GM18873 (cell line): ENCODE results near the gene BCL2A1.
A peak's percentile ranks its signal among the peaks of the same experiment; 100 is the strongest.
"Not testable (repeated sequence)": the region's sequence is repeated elsewhere in the genome, so short reads cannot be mapped to it uniquely, and the experiment has no call there.

Experiments used
- ATAC-seq: cut with Tn5 transposase; IDR thresholded peaks from one replicate; pipeline ENCODE4 v1.9.1; 2021; ENCODE audit warnings: mild to moderate bottlenecking, moderate library complexity, moderate number of reproducible peaks; ENCODE audit not compliant: unreplicated experiment, low FRiP score

Gene BCL2A1

DNA sequence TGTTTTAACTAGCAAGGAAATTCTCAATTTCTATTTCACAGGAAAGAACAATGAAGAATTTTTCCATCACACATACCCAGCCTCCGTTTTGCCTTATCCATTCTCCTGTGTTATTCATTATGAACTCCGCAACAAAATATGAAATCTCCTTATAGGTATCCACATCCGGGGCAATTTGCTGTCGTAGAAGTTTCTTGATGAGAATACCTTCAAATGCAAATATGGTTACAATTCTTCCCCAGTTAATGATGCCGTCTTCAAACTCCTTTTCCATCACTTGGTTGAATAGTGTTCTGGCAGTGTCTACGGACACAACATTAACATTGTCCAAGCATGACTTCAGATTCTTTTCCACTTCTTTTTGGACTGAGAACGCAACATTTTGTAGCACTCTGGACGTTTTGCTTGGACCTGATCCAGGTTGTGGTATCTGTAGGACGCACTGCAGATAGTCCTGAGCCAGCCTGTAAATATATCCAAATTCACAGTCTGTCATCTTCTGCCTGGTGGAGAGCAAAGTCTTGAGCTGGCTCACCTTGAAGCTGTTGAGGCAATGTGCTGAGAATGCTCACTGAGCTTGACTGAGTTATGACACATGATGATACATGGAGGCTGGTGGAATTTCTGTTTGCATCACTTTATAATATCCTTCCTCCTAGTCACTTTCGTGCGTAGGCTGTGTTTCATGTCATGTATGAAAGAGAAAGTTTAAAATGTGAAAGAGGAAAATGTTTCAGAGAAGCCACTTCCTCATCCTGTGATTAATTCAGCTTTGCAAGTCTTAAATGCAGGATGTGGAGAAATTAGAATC is at the start of gene BCL2A1:
TSS of gene BCL2A1 (minus strand) at position 573 of the 811 bp plus-strand sequence. CDS start at position 496, 77 bp downstream.
- peak; percentile 33 for ATAC-seq

DNA sequence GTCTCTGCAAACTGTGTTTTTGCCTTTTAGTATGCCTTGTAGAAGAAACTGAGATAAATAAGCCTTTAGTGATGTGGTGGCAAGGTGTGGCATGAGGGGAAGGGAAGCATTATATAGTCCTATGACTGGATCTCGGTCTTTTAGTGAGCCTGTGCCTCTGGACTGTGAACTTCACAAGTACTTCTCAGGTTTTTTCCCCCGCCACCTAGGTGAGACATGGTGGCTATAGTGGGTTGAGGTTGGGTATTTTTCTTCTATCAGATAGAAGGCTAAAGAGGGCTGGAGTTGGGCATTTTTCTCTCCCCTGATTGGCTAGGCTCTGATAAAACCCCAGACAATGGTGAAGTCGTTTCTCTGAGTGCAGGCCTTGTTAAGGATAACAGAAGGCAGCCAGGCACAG is 49.7 kb upstream of the BCL2A1 start:
- no peak for ATAC-seq

DNA sequence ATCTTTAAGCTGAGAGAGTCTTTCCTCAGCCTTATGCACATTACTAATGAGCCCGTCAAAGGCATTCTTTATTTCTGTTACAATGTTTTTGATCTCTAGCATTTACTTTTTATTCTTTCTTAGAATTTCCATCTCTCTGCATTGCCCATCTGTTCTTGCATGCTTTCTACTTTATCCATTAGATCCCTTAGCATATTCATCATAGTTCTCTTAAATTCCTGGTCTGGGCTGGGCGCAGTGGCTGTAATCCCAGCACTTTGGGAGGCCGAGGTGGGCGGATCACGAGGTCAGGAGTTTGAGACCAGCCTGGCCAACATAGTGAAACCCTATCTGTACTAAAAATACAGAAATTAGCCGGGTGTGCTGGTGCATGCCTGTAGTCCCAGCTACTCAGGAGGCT is 49.2 kb upstream of the BCL2A1 start:
- not testable (repeated sequence) for ATAC-seq

DNA sequence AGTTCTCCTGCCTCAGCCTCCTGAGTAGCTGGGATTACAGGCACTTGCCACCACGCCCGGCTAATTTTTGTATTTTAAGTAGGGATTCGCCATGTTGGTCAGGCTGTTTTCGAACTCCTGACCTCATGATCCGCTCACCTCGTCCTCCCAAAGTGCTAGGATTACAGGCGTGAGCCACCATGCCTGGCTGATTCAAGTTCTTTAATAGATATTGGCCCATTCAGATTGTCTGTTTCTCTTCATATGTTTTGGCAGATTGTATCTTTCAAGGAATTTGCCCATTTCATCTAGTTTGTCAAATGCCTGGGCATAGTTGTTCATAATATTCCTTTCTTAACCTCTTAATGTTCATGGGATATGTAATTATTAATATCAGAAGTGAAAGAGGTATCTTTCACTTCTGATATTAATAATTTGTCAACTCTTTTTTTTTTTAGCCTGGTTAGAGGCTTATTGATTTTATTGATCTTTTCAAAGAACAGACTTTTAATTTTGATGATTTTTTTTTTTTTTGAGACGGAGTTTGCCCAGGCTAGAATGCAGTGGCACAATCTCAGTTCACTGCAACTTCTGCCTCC is 48.3 kb upstream of the BCL2A1 start:
- no peak for ATAC-seq

DNA sequence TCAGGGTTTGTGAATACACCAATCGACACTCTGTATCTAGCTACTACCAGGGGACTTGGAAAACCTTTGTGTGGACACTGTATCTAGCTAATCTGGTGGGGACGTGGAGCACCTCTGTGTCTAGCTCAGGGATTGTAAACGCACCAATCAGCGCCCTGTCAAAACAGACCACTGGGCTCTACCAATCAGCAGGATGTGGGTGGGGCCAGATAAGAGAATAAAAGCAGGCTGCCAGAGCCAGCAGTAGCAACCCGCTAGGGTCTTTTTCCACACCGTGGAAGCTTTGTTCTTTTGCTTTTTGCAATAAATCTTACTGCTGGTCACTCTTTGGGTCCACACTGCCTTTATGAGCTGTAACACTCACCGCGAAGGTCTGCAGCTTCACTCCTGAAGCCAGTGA is 46.1 kb upstream of the BCL2A1 start:
- ATAC-seq, result not testable (repeated sequence)

DNA sequence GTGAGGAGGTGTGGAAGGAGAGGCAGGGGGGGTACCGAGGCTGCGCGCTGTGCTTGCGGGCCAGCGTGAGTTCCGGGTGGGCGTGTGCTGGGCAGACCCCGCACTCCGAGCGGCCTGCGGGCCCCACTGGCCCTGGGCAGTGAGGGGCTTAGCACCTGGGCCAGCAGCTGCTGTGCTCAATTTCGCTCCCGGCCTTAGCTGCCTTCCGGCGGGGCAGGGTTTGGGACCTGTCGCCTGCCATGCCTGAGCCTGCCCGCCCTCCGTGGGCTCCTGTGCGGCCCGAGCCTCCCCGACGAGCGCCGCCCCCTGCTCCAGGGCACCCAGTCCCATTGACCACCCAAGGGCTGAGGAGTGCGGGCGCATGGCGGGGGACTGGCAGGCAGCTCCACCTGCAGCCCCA is 45.5 kb upstream of the BCL2A1 start:
- not testable (repeated sequence) for ATAC-seq

DNA sequence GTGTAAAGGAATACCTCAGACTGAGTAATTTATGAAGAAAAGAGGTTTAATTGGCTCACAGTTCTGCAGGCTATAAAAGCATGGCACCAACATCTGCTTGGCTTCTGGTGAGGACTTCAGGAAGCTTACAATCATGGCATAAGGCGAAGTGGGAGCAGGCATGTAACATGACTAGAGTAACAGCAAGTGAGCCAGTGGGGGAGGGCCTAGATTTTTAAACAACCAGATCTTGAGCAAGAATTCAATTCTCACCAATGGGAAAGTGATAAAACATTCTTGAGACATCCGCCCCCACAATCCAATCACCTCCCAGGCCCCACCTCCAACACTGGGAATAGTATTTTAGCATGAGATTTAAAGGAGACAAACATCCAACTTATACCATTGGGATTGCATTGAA is 44.2 kb upstream of the BCL2A1 start:
- no peak for ATAC-seq

DNA sequence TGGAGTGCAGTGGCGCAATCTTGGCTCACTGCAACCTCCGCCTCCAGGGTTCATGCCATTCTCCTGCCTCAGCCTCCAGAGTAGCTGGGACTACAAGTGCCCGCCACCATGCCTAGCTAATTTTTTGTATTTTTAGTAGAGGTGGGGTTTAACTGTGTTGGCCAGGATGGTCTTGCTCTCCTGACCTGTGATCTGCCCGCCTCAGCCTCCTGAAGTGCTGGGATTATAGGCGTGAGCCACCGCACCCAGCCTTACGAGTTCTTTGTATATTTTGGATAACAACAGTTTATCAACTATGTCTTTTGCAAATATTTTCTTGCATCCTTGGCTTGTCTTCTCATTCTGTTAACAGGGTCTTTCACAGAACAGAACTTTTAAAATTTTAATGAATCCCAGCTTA is 43.2 kb upstream of the BCL2A1 start:
- ATAC-seq, result not testable (repeated sequence)

DNA sequence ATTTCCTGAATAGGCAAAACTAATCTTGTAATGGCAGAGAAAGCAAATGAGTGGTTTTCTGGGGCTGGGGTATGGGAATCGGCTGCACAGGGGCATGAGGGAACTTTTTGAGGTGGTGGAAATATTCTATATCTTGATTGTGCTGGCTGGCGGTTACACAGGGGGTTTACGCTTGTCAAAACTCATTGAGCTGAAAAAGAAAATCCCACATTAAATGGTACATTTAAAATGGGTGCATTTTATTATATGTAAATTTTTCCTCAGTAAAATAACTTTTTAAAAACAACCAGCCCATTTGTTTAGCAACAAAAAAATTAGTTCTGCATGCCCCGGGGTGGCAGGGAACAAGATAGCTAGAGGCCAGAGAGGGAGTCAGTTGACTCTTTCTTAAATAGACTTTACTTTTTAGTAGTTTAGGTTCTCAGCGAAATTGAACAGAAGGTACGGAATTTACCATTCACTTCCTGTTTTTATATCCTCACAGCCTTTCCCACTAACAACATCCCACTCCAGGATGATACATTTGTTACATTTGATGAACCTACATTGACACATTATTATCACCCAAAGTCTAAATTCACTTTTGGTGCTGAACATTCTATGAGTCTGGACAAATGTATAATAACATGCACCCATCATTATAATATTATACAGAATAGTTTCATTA is 41.2 kb upstream of the BCL2A1 start:
- ATAC-seq, result no peak

DNA sequence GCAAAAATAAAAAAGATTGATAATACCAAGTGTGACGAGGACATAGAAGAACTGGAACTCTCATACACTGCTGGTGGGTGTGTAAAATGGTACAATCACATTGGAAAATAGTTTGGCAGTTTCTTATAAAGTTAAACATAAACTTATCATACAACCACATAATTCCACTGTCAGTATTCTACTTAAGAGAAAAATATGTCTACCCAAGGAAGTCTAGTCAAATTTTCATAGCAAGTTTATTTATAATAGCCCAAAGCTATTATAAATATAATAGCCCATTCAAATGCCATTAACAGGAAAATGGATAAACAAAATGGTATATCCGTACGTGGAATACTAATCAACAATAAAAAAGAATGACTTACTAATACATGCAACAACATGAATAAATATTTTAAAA is 40.6 kb upstream of the BCL2A1 start:
- no peak for ATAC-seq

DNA sequence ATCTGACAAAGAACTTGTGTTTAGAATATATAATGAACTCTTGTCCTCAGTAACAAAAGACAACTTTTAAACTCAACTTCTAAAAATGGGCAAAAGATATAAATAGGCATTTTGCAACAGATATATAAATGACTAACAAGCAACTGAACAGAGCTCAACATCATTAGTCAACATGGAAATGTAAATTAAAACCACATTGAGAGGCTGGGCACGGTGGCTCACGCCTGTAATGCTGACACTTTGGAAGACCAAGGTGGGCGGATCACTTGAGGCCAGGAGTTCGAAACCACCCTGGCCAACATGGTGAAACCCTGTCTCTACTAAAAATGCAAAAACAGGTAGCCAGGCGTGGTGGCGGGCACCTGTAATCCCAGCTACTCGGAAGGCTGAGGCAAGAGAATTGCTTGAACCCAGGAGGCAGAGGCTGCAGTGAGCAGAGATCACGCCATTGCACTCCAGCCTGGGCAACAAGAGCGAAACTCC is 40.1 kb upstream of the BCL2A1 start:
- peak; percentile 48 for ATAC-seq

DNA sequence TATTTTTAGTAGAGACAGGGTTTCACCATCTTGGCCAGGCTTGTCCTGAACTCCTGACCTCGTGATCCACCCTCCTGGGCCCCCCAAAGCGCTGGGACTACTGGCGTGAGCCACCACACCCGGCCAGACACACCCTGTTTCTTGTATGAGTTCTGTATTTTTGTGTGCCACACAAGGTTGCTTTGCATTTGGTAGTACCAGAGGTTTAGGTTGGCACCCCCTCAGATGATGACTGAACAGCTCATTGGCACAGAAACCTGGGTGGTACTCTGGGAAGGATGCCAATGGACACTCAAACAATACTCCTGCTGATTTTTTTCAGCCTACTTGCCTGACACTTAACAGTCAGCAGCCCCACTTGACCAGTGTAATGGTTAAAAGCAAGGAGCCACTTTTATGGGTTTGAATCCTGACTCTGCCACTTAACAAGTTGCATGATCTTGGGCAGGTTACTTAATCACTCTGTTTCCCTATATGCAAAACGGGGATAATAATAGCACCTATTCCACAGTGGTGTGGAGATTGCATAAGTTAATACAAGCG is 39.2 kb upstream of the BCL2A1 start:
- ATAC-seq, result no peak

DNA sequence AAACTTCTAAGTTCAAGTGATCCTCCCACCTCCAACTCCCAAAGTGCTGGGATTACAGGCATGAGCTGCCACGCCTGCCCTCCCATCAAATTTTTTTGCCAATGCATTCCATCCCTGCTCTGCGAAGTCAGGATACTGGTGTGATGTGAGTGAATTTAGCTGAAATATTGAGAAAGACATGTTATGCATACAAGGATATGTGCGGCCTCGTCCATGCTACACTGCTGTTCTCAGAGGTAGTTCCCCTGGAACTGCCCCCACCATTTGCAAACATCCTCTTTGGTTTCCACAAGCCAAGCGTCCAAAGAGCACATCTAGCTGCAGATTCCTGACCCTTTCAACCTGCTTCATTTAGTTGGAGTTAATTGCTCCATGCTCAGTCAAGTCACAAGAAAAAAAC is 36.5 kb upstream of the BCL2A1 start:
- ATAC-seq, result no peak

DNA sequence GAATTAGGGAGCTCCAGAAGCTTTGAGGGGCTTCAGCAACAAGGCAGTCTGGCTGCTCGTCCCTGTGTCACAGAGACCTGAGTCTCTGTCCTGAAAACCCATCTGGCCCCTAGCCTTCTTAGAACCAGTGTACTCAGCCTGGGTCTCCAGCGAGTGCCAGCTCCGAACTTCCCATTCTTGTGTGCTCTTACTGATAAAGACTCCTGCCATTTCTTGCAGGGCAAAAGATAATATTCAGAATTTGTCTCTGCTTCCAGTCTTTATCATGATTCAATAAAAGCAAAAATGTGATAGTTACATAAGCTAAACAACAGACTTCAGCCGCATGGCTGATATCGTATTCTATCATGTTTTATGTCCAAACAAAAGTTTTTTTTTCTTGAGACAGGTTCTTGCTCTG is 36.0 kb upstream of the BCL2A1 start:
- no peak for ATAC-seq

DNA sequence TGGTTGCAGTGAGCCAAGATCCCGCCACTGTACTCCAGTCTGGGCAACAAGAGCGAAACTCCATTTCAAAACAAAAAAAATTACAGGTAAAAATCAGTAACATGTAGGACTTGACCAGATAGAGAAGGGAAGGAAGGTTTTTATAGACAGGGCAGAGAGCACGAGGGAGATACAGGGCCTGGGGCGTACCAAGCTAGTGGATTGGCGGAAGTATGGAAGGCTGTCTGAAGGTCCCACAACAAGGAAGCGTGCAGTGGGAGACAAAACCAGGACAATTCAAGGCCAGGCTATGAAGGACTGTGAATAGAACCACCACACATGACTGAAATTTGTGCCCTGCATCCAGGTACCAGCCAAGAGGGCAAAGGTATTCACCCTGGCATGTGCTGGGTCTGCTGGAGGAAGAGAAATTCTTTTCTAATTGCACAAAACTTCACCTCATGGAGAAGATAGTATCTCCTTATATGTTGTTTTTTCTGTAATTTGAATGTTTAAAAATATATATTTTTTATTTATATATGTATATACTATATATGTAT is 33.0 kb upstream of the BCL2A1 start:
- ATAC-seq, result no peak

DNA sequence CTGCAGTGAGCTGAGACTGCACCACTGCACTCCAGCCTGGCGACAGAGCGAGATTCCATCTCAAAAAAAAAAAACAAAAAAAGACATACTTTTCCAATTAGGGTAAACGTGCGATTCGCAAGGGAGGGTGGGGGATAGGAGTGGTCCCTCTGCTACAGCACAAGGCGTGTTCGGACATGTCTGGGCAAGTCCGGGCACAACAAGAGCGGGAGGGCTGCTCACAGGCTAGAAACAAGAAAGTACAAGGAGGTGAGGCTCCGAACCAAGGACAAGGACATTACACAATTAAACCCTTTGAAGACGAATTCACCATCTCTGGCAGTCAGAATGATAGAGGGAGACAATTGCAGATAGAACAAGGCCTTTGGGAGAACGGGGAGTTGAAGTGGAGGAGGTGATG is 32.2 kb upstream of the BCL2A1 start:
- ATAC-seq, result no peak

DNA sequence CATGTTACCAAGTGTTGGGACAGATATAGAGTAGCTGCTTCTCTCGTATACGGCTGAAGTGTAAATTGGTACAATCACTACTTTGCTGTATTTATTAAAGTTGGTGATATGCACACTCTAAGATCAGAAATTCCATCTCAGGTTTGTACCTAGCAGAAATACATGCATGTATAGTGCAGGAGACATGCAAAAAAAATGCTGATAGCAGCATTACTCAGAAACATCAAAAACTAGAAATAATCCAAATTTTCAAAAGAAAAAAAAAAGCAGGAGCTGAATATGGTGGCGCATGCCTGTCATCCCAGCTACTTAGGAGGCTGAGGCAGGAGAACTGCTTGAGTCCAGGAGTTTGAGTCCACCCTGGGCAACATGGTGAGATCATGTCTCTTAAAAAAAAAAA is 31.3 kb upstream of the BCL2A1 start:
- no peak for ATAC-seq

DNA sequence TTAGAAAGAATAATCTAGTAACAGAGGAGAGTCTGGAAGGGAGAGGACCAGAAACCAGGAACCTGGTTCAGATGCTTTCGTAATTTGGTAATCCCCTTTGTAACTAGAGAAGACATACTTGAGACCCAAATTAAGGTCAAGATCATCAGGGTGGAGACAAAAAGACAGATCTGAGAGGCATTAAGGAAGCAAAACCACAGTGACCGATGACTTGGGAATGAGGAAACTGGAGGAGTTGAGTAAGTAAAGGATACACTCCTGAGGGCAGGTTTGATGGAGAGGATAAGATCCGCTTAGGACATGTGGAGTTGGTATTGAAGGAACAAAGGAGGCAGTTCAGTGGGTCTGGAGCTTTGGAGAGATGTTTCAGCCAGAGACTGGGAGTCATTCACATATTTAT is 23.6 kb upstream of the BCL2A1 start:
- ATAC-seq, result no peak

DNA sequence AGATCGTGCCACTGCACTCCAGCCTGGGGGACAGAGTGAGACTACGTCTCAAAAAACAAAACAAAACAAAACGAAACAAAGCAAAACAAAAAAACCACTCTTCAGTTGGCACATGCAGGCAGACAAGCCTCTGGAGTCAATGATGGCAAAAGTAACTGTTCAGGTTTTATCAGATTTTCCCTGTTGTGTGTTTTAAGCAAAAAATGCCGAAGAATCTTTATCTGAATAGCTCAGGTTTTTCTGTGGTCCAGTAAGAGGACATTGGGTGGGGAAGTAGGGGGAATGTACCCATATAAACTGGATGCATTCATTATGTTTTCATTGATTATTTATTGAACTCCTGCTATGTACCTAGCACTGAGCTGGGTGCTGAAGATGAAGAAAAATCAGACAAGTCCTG is 20.8 kb upstream of the BCL2A1 start:
- no peak for ATAC-seq

DNA sequence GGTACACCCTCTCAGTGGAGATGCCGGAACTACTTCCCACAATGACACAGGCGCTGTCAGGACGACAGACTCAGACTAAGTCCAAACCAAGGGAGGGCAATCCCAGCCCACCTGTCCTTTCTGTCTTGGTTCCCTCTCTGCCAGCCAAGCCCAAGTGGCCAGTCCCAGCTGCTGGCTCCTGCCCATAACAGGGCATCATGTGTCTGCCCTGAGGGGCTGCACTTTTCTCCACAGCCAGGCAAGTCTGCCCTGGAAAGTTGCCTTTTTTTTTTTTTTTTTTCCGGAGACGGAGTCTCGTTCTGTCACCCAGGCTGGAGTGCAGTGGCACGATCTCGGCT is 20.0 kb upstream of the BCL2A1 start:
- ATAC-seq, result no peak
